OCI-LY3 (cell line): ENCODE data around the gene SAMD4A.

Source experiments
- H2AFZ ChIP-seq: fragments of 200-600, 300-600 bp; shearing (Covaris generic); 2 replicates; pipeline ENCODE4 v1.6.0; 2014; ENCODE audit warnings: antibody characterized with exemption, low read depth, low read length
- H3K27ac ChIP-seq: fragments of 200-600, 300-600 bp; sonication (generic); 2 replicates; pipeline ENCODE4 v1.5.1; 2014; ENCODE audit warnings: mild to moderate bottlenecking, low read length, moderate library complexity, mixed read lengths
- H3K27me3 ChIP-seq: fragments of 200-600, 300-600 bp; sonication (generic); 2 replicates; pipeline ENCODE4 v1.6.1; 2014; ENCODE audit warnings: low read depth, low read length, mixed read lengths
- H3K36me3 ChIP-seq: fragments of 200-600, 300-600 bp; sonication (generic); replicated peaks from 2 replicates; pipeline ENCODE3; 2014; ENCODE audit warnings: low read depth, low read length, mixed read lengths
- H3K4me1 ChIP-seq: fragments of 300-600, 200-600 bp; sonication (generic); 2 replicates; pipeline ENCODE4 v1.6.1; 2014; ENCODE audit warnings: low read length, mixed read lengths
- H3K4me2 ChIP-seq: fragments of 200-600, 300-600 bp; sonication (generic); 2 replicates; pipeline ENCODE4 v1.6.1; 2014; ENCODE audit warnings: low read length, mixed read lengths
- H3K4me3 ChIP-seq: fragments of 300-600, 200-600 bp; sonication (generic); 2 replicates; pipeline ENCODE4 v1.5.1; 2014; ENCODE audit warnings: antibody characterized with exemption, mild to moderate bottlenecking, low read length, moderate library complexity
- H3K79me2 ChIP-seq: fragments of 300-600, 200-600 bp; shearing (Covaris generic); 2 replicates; pipeline ENCODE4 v1.6.1; 2014; ENCODE audit warnings: mild to moderate bottlenecking, low read length, mixed read lengths
- H3K9ac ChIP-seq: fragments of 300-600, 200-600 bp; shearing (Covaris generic); 2 replicates; pipeline ENCODE4 v1.6.0; 2014; ENCODE audit warnings: mild to moderate bottlenecking, low read length, moderate library complexity
- H3K9me3 ChIP-seq: fragments of 200-600, 300-600 bp; shearing (Covaris generic); 2 replicates; pipeline ENCODE4 v1.6.1; 2014; ENCODE audit warnings: low read length, mixed read lengths; ENCODE audit not compliant: insufficient read depth
- H4K20me1 ChIP-seq: fragments of 200-600, 300-600 bp; sonication (generic); 2 replicates; pipeline ENCODE4 v1.6.1; 2016; ENCODE audit warnings: low read length, mixed read lengths; ENCODE audit not compliant: insufficient read depth
- EZH2phosphoT487 ChIP-seq: fragments of 200-600 bp; shearing (Covaris generic); IDR thresholded peaks from 2 replicates; pipeline ENCODE4 v1.6.1; 2018; ENCODE audit warnings: antibody characterized with exemption, mixed run types, low read depth
- TF ChIP-seq, protein P1 (sequence below): fragments of 200-600, 300-600 bp; sonication (generic); IDR thresholded peaks from 2 replicates; pipeline ENCODE4 v1.5.1; 2014; ENCODE audit warnings: antibody characterized with exemption, low read length, low read depth

SAMD4A gene

DNA sequence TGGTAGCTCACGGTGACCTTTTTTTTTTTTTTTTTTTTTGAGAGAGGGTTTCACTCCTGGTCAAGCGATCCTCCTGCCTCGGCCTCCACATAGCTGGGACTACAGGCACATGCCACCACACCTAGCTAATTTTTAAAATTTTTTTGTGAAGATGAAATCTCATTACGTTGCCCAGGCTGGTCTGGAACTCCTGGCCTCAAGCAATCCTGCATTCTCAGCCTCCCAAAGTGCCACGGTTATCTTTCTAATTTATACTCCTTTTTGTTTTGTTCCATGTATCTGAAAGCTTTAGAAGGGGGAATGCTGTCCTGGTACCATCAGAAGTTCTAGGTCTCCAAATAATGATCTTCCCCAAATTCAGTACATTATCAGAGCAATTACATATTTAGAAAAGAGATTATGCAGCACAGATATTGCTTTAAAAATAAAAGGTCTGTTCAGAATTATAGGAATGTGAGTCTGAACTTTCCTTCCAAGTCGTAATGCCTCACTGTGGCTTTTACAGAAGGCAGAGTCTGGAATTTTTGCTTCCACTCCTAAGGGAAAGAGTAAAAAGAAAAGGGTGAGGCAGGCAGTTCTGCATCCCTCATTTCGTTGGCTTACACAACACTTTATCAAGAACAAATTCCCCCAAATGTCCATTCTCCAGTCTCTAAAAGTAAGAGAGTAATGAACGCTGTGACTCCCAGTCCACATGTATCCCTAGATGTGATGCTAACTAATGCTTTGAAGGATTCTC lies 262.7 kb downstream of the SAMD4A start:
- Histone ChIP-seq H3K4me3 (no peak overlapping the region), H3K36me3 (no peaks in the 10 kb centered on the region), H3K27me3 (no peaks in the 10 kb centered on the region), H2AFZ (no peak overlapping the region), H3K9me3 (no peaks in the 10 kb centered on the region), H3K4me1 (no peaks in the 10 kb centered on the region), H3K9ac (no peak overlapping the region), H3K4me2 (no peak overlapping the region), H3K27ac (no peak overlapping the region), H4K20me1 (no peaks in the 10 kb centered on the region), H3K79me2 (no peaks in the 10 kb centered on the region)
- TF ChIP-seq, protein P1, sequence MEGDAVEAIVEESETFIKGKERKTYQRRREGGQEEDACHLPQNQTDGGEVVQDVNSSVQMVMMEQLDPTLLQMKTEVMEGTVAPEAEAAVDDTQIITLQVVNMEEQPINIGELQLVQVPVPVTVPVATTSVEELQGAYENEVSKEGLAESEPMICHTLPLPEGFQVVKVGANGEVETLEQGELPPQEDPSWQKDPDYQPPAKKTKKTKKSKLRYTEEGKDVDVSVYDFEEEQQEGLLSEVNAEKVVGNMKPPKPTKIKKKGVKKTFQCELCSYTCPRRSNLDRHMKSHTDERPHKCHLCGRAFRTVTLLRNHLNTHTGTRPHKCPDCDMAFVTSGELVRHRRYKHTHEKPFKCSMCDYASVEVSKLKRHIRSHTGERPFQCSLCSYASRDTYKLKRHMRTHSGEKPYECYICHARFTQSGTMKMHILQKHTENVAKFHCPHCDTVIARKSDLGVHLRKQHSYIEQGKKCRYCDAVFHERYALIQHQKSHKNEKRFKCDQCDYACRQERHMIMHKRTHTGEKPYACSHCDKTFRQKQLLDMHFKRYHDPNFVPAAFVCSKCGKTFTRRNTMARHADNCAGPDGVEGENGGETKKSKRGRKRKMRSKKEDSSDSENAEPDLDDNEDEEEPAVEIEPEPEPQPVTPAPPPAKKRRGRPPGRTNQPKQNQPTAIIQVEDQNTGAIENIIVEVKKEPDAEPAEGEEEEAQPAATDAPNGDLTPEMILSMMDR = no peak
- TF ChIP-seq EZH2phosphoT487 = no peak

DNA sequence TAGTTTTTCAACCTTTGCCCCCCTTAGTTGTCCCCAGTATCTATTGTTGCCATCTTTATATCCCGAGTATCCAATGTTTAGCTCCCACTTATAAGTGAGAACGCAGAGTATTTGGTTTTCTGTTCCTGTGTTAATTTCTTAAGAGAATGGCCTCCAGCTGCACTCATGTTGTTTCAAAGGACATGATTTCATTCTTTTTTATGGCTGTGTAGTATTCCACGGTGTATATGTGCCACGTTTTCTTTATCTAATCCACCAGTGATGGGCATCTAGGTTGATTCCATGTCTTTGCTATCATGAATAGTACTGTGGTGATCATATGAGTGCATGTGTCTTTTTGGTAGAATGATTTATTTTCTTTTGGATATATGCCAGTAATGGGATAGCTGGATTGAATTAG lies 263.7 kb downstream of the SAMD4A start:
- Histone ChIP-seq H3K27me3 (no peaks in the 10 kb centered on the region), H3K79me2 (no peaks in the 10 kb centered on the region), H4K20me1 (no peaks in the 10 kb centered on the region), H3K4me1 (no peaks in the 10 kb centered on the region), H3K4me3 (no peak overlapping the region), H2AFZ (no peak overlapping the region), H3K27ac (no peak overlapping the region), H3K9ac (no peak overlapping the region), H3K36me3 (no peaks in the 10 kb centered on the region), H3K9me3 (no peaks in the 10 kb centered on the region), H3K4me2 (no peak overlapping the region)
- TF ChIP-seq, protein P1 = no peak
- TF ChIP-seq EZH2phosphoT487 = no peak

DNA sequence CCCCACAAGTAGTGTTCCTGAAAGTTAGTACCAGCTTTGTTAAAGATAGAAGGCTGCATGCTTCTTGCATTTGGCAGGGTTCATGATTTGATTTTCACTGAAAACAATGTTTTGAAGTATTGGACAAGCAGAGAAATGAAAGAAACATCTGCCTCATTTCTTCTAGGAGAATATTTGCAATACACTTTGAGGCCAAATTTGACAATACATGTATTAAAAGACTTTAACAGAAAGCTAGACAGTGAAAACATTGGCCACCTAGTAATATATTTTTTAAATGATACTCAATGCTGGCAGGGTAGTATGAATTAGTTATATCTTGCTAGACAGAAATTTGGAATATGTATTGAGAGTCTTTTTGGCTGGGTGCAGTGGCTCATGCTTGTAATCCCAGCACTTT lies 267.2 kb downstream of the SAMD4A start:
- H3K79me2 ChIP-seq = no peaks in the 10 kb centered on the region
- H4K20me1 ChIP-seq = no peaks in the 10 kb centered on the region
- no peak overlapping the region for H3K4me3 ChIP-seq
- no peak overlapping the region for H3K9ac ChIP-seq
- H3K4me2 ChIP-seq = no peak overlapping the region
- H3K27me3 ChIP-seq = no peaks in the 10 kb centered on the region
- H3K36me3 ChIP-seq = no peaks in the 10 kb centered on the region
- no peak overlapping the region for H3K27ac ChIP-seq
- H3K9me3 ChIP-seq = no peaks in the 10 kb centered on the region
- H3K4me1 ChIP-seq = no peaks in the 10 kb centered on the region
- no peak overlapping the region for H2AFZ ChIP-seq
- no peak for TF ChIP-seq EZH2phosphoT487
- TF ChIP-seq, protein P1 = no peak

DNA sequence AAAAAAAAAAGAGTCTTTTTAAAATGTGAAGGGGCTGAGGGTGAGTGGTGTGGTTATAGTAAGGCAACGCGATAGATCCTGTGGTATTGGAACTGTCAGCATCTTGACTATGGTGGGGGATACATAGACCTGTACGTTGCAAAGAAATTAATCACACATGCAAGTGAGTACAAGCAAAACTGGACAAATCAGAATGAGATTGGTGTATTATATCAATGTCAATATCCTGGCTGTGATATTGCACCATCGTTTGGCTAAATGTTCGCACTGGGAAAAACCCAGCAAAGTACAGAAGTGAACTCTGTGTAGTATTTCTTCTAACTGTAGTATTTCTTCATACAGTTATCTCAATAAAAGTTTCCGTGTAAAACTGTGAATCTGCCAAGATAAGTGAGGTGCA lies 267.8 kb downstream of the SAMD4A start:
- Histone ChIP-seq H3K36me3 (no peaks in the 10 kb centered on the region), H3K27me3 (no peaks in the 10 kb centered on the region), H3K9me3 (no peaks in the 10 kb centered on the region), H3K27ac (no peak overlapping the region), H3K79me2 (no peaks in the 10 kb centered on the region), H3K4me2 (no peak overlapping the region), H4K20me1 (no peaks in the 10 kb centered on the region), H3K4me3 (no peak overlapping the region), H2AFZ (no peak overlapping the region), H3K9ac (no peak overlapping the region), H3K4me1 (no peaks in the 10 kb centered on the region)
- TF ChIP-seq, protein P1 = no peak
- no peak for TF ChIP-seq EZH2phosphoT487
